ENCODE measurements around the gene LPCAT1.

GRCh38 chr5:1474866-1475543 is 48.8 kb downstream of the LPCAT1 start:
- TF ChIP-seq EZH2 (IDR thresholded peaks at IDR 0.05; ENCODE audit: borderline replicate concordance, low read depth, low read length, severe bottlenecking), result no peak
- TF ChIP-seq POLR2A (IDR thresholded peaks at IDR 0.05; ENCODE audit: low read depth, low read length), result no peak
- no peak for TF ChIP-seq CTCF (IDR thresholded peaks at IDR 0.05; ENCODE audit: extremely low read depth in 1 of 2, insufficient read depth in 1 of 2, low read depth in 1 of 2, low read length in 2 of 2)
- no peak for TF ChIP-seq POLR2AphosphoS5 (IDR thresholded peaks at IDR 0.05; ENCODE audit: insufficient read depth, low read depth, low read length)
- TF ChIP-seq, protein P1, sequence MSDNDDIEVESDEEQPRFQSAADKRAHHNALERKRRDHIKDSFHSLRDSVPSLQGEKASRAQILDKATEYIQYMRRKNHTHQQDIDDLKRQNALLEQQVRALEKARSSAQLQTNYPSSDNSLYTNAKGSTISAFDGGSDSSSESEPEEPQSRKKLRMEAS (IDR thresholded peaks at IDR 0.05; ENCODE audit: insufficient read depth, insufficient read length), result no peak
- TF ChIP-seq MYC (IDR thresholded peaks at IDR 0.05; ENCODE audit: low read depth, low read length), result no peak
